Smooth muscle cell (in vitro differentiated cells): ENCODE measurements around the gene NMNAT2. TPM values are rescaled to one million over a fixed set of nuclear protein-coding genes. Genes with fewer than 3 reads are reported as not detected.
A peak's percentile ranks its signal among the peaks of the same experiment; 100 is the strongest.
"Not testable (repeated sequence)": the region's sequence is repeated elsewhere in the genome, so short reads cannot be mapped to it uniquely, and the experiment has no call there.

Source experiments
- DNase-seq: peaks from one replicate; lab custom pipeline; 2025; ENCODE audit not compliant: unreplicated experiment; lab: John Stamatoyannopoulos, UW
- H2AFZ ChIP-seq: fragments of 200-600 bp; sonication (generic); 2 replicates; pipeline ENCODE4 v1.6.0; 2016; ENCODE audit warnings: antibody characterized with exemption, low read depth, mild to moderate bottlenecking
- H3F3A ChIP-seq: fragments of 200-600 bp; sonication (generic); 2 replicates; pipeline ENCODE4 v1.6.0; 2017; ENCODE audit warnings: antibody characterized with exemption, low read depth
- H3K27ac ChIP-seq: fragments of 200-600 bp; sonication (generic); 2 replicates; pipeline ENCODE4 v1.5.1; 2016; ENCODE audit warnings: low read depth, mild to moderate bottlenecking
- H3K27me3 ChIP-seq: fragments of 200-600 bp; sonication (generic); 2 replicates; pipeline ENCODE4 v1.6.1; 2016; ENCODE audit warnings: low read depth, mild to moderate bottlenecking
- H3K36me3 ChIP-seq: fragments of 200-600 bp; sonication (generic); 2 replicates; pipeline ENCODE4 v1.5.1; 2016; ENCODE audit warnings: low read depth
- H3K4me1 ChIP-seq: fragments of 200-600 bp; sonication (generic); 2 replicates; pipeline ENCODE4 v1.5.1; 2016; ENCODE audit warnings: low read depth
- H3K4me2 ChIP-seq: fragments of 200-600 bp; sonication (generic); 2 replicates; pipeline ENCODE4 v1.6.0; 2016; ENCODE audit warnings: mild to moderate bottlenecking
- H3K4me3 ChIP-seq: fragments of 200-600 bp; sonication (generic); 2 replicates; pipeline ENCODE4 v1.5.1; 2016; ENCODE audit warnings: mild to moderate bottlenecking
- H3K79me2 ChIP-seq: fragments of 200-600 bp; sonication (generic); 2 replicates; pipeline ENCODE4 v1.6.0; 2016; ENCODE audit warnings: low read depth, mild to moderate bottlenecking
- H3K9ac ChIP-seq: fragments of 200-600 bp; sonication (generic); 2 replicates; pipeline ENCODE4 v1.6.0; 2016; ENCODE audit warnings: low read depth
- H3K9me3 ChIP-seq: fragments of 200-600 bp; sonication (generic); replicated peaks from 2 replicates; pipeline ENCODE4 v1.5.1; 2016; ENCODE audit warnings: low read depth
- H4K20me1 ChIP-seq: fragments of 200-600 bp; sonication (generic); 2 replicates; pipeline ENCODE4 v1.6.0; 2016; ENCODE audit warnings: low read depth
- WGBS: methylation state at CpG from one replicate; pipeline ENCODE4 v1.1.7; 2016; ENCODE audit warnings: low lambda C conversion rate; 5-methylcytosine and 5-hydroxymethylcytosine counted together
- polyA plus RNA-seq: library from polyadenylated mRNA; unstranded; fragments of >200 nt; fragmentation: Nextera tagmentation; extraction: Ambion mirVana; gene quantifications from 2 replicates; pipeline ENCODE4 v1.2.1, GENCODE V29; 2016
- total RNA-seq: library from RNA; depleted of rRNA; stranded (reverse); fragments of >200 nt; gene quantifications from 2 replicates; pipeline ENCODE4 v1.2.3, GENCODE V29; 2014
- TF ChIP-seq, protein P1 (sequence below): fragments of 200-600 bp; sonication (generic); IDR thresholded peaks from 2 replicates; pipeline ENCODE4 v1.5.1; 2017; ENCODE audit warnings: borderline replicate concordance, mild to moderate bottlenecking, antibody characterized with exemption; ENCODE audit not compliant: insufficient read depth, poor library complexity, severe bottlenecking

NMNAT2 gene
- total and polyA plus RNA-seq, 2 experiments from 2014 or later = 0.22 to 0.43 TPM

DNA sequence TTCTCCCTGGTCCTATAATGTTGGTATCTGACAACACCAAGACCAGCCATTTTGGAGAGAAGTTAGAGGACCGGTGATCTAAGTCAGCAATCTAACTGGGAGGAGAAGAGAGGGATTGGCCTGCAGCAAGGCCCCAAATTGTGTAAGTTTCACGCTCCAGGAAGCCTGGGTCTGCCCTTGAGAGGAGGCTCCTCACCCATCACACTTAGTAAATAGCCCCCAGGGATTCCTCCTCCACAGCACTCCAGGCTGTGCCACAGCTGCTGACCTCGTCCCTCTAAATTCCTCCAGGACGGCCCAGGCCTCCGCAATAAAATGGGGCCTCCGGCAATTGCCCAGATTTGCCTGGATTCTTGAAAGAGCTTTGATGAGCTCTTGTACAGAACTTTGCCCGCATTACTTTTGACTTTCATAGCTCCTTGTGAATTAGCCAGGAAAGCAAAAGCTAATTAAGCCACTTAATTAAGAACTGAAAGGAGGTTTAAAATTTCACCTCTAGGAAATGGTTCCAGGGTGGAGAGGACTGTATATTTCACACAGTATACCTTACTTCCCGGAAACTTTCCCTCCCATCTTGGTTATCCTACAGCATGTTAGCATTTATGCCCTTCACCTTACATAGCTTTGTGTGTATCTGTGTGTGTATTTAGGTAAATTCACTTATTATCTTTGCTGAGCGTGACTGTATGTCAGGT is 141.6 kb downstream of the NMNAT2 start:
- Histone ChIP-seq H3K4me3 (no peak overlapping the region), H2AFZ (peak overlapping the region; percentile 52)

DNA sequence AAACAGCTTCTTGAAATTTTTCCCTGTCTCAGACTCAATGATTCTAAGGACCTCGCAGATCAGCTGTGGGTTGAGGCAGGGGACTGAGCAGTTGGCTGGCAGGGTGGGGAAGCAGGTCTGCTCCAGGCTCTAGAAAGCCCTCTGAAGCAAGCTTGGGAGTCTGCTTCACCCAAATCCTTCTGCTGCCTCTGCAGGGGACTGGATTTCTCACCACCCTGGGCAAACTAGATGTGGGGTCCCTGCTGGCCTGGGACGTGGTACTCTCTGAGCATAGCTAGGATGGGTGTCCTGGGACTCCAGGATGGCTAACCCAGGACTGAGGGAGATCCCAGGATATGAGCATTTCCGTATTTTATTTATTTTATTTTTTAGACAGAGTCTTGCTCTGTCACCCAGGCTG is 142.9 kb downstream of the NMNAT2 start:
- no peaks in the 10 kb centered on the region for H3K36me3 ChIP-seq
- H4K20me1 ChIP-seq = no peaks in the 10 kb centered on the region
- H3K9ac ChIP-seq = no peak overlapping the region
- DNase-seq = no peak
- TF ChIP-seq, protein P1, sequence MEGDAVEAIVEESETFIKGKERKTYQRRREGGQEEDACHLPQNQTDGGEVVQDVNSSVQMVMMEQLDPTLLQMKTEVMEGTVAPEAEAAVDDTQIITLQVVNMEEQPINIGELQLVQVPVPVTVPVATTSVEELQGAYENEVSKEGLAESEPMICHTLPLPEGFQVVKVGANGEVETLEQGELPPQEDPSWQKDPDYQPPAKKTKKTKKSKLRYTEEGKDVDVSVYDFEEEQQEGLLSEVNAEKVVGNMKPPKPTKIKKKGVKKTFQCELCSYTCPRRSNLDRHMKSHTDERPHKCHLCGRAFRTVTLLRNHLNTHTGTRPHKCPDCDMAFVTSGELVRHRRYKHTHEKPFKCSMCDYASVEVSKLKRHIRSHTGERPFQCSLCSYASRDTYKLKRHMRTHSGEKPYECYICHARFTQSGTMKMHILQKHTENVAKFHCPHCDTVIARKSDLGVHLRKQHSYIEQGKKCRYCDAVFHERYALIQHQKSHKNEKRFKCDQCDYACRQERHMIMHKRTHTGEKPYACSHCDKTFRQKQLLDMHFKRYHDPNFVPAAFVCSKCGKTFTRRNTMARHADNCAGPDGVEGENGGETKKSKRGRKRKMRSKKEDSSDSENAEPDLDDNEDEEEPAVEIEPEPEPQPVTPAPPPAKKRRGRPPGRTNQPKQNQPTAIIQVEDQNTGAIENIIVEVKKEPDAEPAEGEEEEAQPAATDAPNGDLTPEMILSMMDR = no peak
- no peak overlapping the region for H3K4me3 ChIP-seq
- no peak overlapping the region for H3K27ac ChIP-seq
- peaks cover 36% of the 10 kb centered on the region for H3F3A ChIP-seq
- H3K27me3 ChIP-seq = no peaks in the 10 kb centered on the region
- no peaks in the 10 kb centered on the region for H3K9me3 ChIP-seq
- WGBS = 93% methylated on average over 3 of the region's 3 CpGs
- H3K79me2 ChIP-seq = no peaks in the 10 kb centered on the region
- H3K4me1 ChIP-seq = peaks cover 27% of the 10 kb centered on the region
- no peak overlapping the region for H3K4me2 ChIP-seq
- no peak overlapping the region for H2AFZ ChIP-seq

More for the DNA sequence above, 141.6 kb downstream of the NMNAT2 start:
- WGBS = 23% methylated on average over 9 of the region's 9 CpGs
- H3K79me2 ChIP-seq = no peaks in the 10 kb centered on the region
- H3K36me3 ChIP-seq = no peaks in the 10 kb centered on the region
- peaks cover 18% of the 10 kb centered on the region for H3K4me1 ChIP-seq
- H3K9me3 ChIP-seq = no peaks in the 10 kb centered on the region
- H3F3A ChIP-seq = peaks cover 28% of the 10 kb centered on the region
- H4K20me1 ChIP-seq = no peaks in the 10 kb centered on the region
- no peaks in the 10 kb centered on the region for H3K27me3 ChIP-seq
- DNase-seq = no peak
- TF ChIP-seq, protein P1 = no peak
- peak overlapping the region; percentile 1 for H3K4me2 ChIP-seq
- H3K9ac ChIP-seq = no peak overlapping the region
- no peak overlapping the region for H3K27ac ChIP-seq

DNA sequence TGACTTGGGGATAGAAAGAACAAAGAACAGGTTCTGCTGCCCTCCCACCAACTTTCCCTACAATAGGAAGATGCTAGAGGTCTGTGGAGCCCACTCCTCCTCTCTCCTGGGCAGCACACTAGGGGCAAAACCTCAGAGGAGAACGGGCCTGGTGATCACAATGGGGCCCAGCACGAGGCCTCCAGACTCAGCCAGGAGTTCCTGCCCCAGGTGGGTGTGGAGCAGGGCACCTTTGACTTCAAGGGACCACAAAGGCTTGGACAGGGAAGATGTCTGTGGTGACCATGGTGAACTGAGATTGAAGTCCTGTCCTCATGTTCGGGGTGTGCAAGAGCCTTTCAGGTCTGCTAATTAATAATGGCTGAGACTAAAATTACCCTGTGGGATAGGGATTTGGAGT is 143.3 kb downstream of the NMNAT2 start:
- Histone ChIP-seq H3K4me3 (no peak overlapping the region), H3K9ac (no peak overlapping the region), H2AFZ (no peak overlapping the region), H3K9me3 (no peaks in the 10 kb centered on the region), H3K4me2 (no peak overlapping the region), H3F3A (peaks cover 35% of the 10 kb centered on the region), H3K27ac (no peak overlapping the region), H3K36me3 (no peaks in the 10 kb centered on the region), H3K79me2 (no peaks in the 10 kb centered on the region), H3K4me1 (peaks cover 29% of the 10 kb centered on the region), H3K27me3 (no peaks in the 10 kb centered on the region), H4K20me1 (no peaks in the 10 kb centered on the region)
- TF ChIP-seq, protein P1 = no peak
- 100% methylated on average over 3 of the region's 3 CpGs for whole genome bisulfite sequencing
- no peak for DNase-seq

DNA sequence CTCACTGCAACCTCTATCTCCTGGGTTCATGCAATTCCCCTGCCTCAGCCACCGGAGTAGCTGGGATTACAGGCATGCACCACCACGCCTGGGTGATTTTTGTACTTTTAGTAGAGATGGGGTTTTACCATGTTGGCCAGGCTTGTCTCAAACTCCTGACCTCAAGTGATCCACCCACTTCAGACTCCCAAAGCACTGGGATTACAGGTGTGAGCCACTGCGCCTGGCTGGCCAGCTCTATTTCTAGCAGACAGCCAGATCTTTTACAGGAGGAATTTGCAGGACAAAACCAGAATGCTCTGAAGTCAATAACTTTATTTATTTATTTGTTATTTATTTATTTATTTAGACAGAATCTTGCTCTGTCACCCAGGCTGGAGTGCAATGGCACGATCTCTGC is 144.2 kb downstream of the NMNAT2 start:
- H3K27ac ChIP-seq, H3K79me2 ChIP-seq, H3K27me3 ChIP-seq, DNase-seq, H4K20me1 ChIP-seq, H3K9me3 ChIP-seq, H3K9ac ChIP-seq, H3K4me2 ChIP-seq, H3K36me3 ChIP-seq, H3K4me3 ChIP-seq, H2AFZ ChIP-seq: not testable (repeated sequence)
- WGBS = 87% methylated on average over 4 of the region's 4 CpGs
- peaks cover 23% of the 10 kb centered on the region for H3K4me1 ChIP-seq
- H3F3A ChIP-seq = peaks cover 35% of the 10 kb centered on the region
